MM.1S (cell line): ENCODE results near the gene GJA10.

Experiments used
- DNase-seq: peaks from one replicate; pipeline ENCODE4 v3.0.0-alpha.2; 2015
- H2AFZ ChIP-seq: fragments of 300-600 bp; sonication (generic); 2 replicates; pipeline ENCODE4 v1.6.0; 2016; ENCODE audit warnings: antibody characterized with exemption, low read length
- H3F3A ChIP-seq: fragments of 300-600 bp; sonication (generic); 2 replicates; pipeline ENCODE4 v1.6.1; 2016; ENCODE audit warnings: mild to moderate bottlenecking, antibody characterized with exemption, low read length, moderate library complexity, mixed read lengths; ENCODE audit not compliant: insufficient read depth
- H3K27ac ChIP-seq: fragments of 300-600 bp; sonication (generic); 2 replicates; pipeline ENCODE4 v1.5.1; 2016; ENCODE audit warnings: mild to moderate bottlenecking, low read length
- H3K27me3 ChIP-seq: fragments of 300-600 bp; sonication (generic); replicated peaks from 2 replicates; pipeline ENCODE4 v1.6.0; 2016; ENCODE audit warnings: low read length; ENCODE audit not compliant: insufficient read depth
- H3K36me3 ChIP-seq: fragments of 300-600 bp; sonication (generic); replicated peaks from 2 replicates; pipeline ENCODE4 v1.6.1; 2016; ENCODE audit warnings: mild to moderate bottlenecking, low read length, mixed read lengths; ENCODE audit not compliant: insufficient read depth
- H3K4me1 ChIP-seq: fragments of 300-600 bp; sonication (generic); 2 replicates; pipeline ENCODE4 v1.6.1; 2016; ENCODE audit warnings: low read length, mixed read lengths
- H3K4me2 ChIP-seq: fragments of 300-600 bp; sonication (generic); 2 replicates; pipeline ENCODE4 v1.6.0; 2016; ENCODE audit warnings: low read depth, low read length
- H3K4me3 ChIP-seq: fragments of 300-600 bp; sonication (generic); 2 replicates; pipeline ENCODE4 v1.5.1; 2016; ENCODE audit warnings: low read length, mixed read lengths
- H3K79me2 ChIP-seq: fragments of 300-600 bp; sonication (generic); 2 replicates; pipeline ENCODE4 v1.6.1; 2016; ENCODE audit warnings: mixed run types, low read length, mixed read lengths
- H3K9ac ChIP-seq: fragments of 300-600 bp; sonication (generic); 2 replicates; pipeline ENCODE4 v1.6.1; 2016; ENCODE audit warnings: low read length, mixed read lengths
- H3K9me2 ChIP-seq: fragments of 300-600 bp; sonication (generic); replicated peaks from 2 replicates; pipeline ENCODE4 v1.6.1; 2016; ENCODE audit warnings: mild to moderate bottlenecking, low read length, mixed read lengths; ENCODE audit not compliant: insufficient read depth
- H3K9me3 ChIP-seq: fragments of 300-600 bp; sonication (generic); replicated peaks from 2 replicates; pipeline ENCODE4 v1.6.1; 2016; ENCODE audit warnings: mild to moderate bottlenecking, low read length, mixed read lengths; ENCODE audit not compliant: insufficient read depth
- H4K20me1 ChIP-seq: fragments of 300-600 bp; sonication (generic); 2 replicates; pipeline ENCODE4 v1.6.1; 2016; ENCODE audit warnings: mild to moderate bottlenecking, low read length, moderate library complexity, mixed read lengths; ENCODE audit not compliant: insufficient read depth
- CTCF ChIP-seq: fragments of 300-600 bp; sonication (generic); IDR thresholded peaks from 2 replicates; pipeline ENCODE4 v1.5.1; 2016; ENCODE audit warnings: antibody characterized with exemption, low read length, mixed read lengths
- EZH2 ChIP-seq: fragments of 300-600 bp; sonication (generic); optimal IDR thresholded peaks from 2 replicates; pipeline ENCODE3; 2017; ENCODE audit warnings: low read depth, mild to moderate bottlenecking, antibody characterized with exemption, low read length, mixed read lengths
- EZH2phosphoT487 ChIP-seq: fragments of 300-600 bp; sonication (generic); IDR thresholded peaks from 2 replicates; pipeline ENCODE4 v1.6.1; 2018; ENCODE audit warnings: antibody characterized with exemption, low read length

Gene GJA10

DNA sequence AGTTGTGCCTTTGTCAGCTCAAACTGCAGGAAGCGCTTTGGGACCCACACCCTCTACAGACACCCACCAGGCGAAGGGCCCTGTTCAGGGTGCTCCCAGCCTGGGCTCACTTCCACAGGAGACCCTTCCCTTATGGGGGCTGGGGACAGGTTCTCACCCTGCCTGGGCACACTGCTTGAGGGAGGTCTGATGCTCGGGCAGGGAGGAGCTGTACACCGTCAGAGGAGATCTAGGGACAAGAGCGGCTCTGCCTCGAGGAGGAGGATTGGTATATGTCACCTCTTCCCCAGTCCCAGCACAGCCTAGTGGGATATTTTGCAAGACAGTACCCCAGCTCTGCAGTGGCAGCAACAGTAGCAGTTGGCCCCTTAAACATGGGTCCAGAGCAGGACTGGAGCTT, 26.9 kb downstream of the GJA10 start:
- Histone ChIP-seq H3K4me1 (no peaks in the 10 kb centered on the region), H2AFZ (no peak overlapping the region), H3K4me3 (no peak overlapping the region), H3K9me2 (no peaks in the 10 kb centered on the region), H3K36me3 (no peaks in the 10 kb centered on the region), H3K79me2 (no peaks in the 10 kb centered on the region), H4K20me1 (no peaks in the 10 kb centered on the region), H3K9ac (no peak overlapping the region), H3K27ac (no peak overlapping the region), H3K9me3 (no peaks in the 10 kb centered on the region), H3F3A (no peaks in the 10 kb centered on the region), H3K27me3 (no peaks in the 10 kb centered on the region), H3K4me2 (no peak overlapping the region)
- DNase-seq, result no peak
- TF ChIP-seq CTCF (no peak), EZH2phosphoT487 (no peak), EZH2 (no peak)

- Histone ChIP-seq H3K36me3 (no peaks in the 10 kb centered on the region), H3K79me2 (no peaks in the 10 kb centered on the region), H3K9me2 (no peaks in the 10 kb centered on the region), H3K4me1 (no peaks in the 10 kb centered on the region), H4K20me1 (no peaks in the 10 kb centered on the region), H2AFZ (no peak overlapping the region), H3K4me2 (no peak overlapping the region), H3K9ac (no peak overlapping the region), H3K27me3 (no peaks in the 10 kb centered on the region), H3K9me3 (no peaks in the 10 kb centered on the region), H3K4me3 (no peak overlapping the region), H3K27ac (no peak overlapping the region), H3F3A (no peaks in the 10 kb centered on the region)
- TF ChIP-seq EZH2, result no peak
- TF ChIP-seq CTCF, result no peak
- no peak for TF ChIP-seq EZH2phosphoT487
- no peak for DNase-seq
These were observed 27.4 kb downstream of the GJA10 start for GRCh38 chr6:89921691-89922090.

- Histone ChIP-seq H3K9ac (no peak overlapping the region), H3K4me3 (no peak overlapping the region), H3K4me1 (no peaks in the 10 kb centered on the region), H3F3A (no peaks in the 10 kb centered on the region), H3K79me2 (no peaks in the 10 kb centered on the region), H3K4me2 (no peak overlapping the region), H3K36me3 (no peaks in the 10 kb centered on the region), H2AFZ (no peak overlapping the region), H3K27me3 (no peaks in the 10 kb centered on the region), H3K9me2 (no peaks in the 10 kb centered on the region), H4K20me1 (no peaks in the 10 kb centered on the region), H3K27ac (no peak overlapping the region), H3K9me3 (no peaks in the 10 kb centered on the region)
- DNase-seq, result no peak
- no peak for TF ChIP-seq CTCF
- no peak for TF ChIP-seq EZH2phosphoT487
- no peak for TF ChIP-seq EZH2
These were observed 30.0 kb downstream of the GJA10 start for GRCh38 chr6:89924231-89924630.
